Esophagus squamous epithelium (tissue), 4 donors: ENCODE data around the gene SF3B5.

Experiments used
- POLR2A ChIP-seq, 4 donors: fragments of 450-650 bp; IDR thresholded peaks; one replicate each; pipeline ENCODE4 v1.6.1; 2017; ENCODE audit warnings: antibody characterized with exemption in 4 of 4, mild to moderate bottlenecking in 4 of 4, moderate library complexity in 3 of 4
- TF ChIP-seq, protein P1 (sequence below), 6 experiments: fragments of 450-650 bp in 4 of 6; fragments of 200-600 bp in 2 of 6; sonication (generic) in 2 of 6; IDR thresholded peaks; one replicate each; pipeline ENCODE4 v1.5.1; 2016 to 2019; ENCODE audit warnings: antibody characterized with exemption in 6 of 6, mild to moderate bottlenecking in 4 of 6, moderate library complexity in 4 of 6

DNA sequence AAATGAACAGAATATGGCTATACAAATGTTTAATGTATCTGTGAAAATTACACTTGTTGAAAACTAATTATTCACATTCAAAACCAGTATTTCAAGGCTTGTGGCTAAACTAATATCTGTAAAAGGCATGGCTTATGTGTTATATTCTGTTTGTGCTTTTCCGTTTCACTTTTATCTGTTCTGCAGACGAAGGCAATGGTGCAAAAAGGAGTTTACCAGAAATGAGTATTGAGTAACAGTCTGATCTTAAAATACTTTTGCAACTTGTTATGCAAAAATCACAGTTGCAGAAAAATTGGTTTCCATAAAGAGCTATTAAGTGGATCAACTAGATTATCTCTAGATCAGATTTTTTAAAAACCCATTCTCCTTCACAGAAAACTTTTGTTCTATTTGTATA lies 45.5 kb upstream of the SF3B5 start:
- TF ChIP-seq, protein P1, sequence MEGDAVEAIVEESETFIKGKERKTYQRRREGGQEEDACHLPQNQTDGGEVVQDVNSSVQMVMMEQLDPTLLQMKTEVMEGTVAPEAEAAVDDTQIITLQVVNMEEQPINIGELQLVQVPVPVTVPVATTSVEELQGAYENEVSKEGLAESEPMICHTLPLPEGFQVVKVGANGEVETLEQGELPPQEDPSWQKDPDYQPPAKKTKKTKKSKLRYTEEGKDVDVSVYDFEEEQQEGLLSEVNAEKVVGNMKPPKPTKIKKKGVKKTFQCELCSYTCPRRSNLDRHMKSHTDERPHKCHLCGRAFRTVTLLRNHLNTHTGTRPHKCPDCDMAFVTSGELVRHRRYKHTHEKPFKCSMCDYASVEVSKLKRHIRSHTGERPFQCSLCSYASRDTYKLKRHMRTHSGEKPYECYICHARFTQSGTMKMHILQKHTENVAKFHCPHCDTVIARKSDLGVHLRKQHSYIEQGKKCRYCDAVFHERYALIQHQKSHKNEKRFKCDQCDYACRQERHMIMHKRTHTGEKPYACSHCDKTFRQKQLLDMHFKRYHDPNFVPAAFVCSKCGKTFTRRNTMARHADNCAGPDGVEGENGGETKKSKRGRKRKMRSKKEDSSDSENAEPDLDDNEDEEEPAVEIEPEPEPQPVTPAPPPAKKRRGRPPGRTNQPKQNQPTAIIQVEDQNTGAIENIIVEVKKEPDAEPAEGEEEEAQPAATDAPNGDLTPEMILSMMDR (IDR thresholded peaks at IDR 0.05): no peak
- no peak for TF ChIP-seq POLR2A (IDR thresholded peaks at IDR 0.05)
